Head of caudate nucleus (tissue), 42 donors: ENCODE results near the gene PAX1.

Experiments
- DNase-seq, 42 donors: peaks; one replicate each; pipeline versions ENCODE4 v3.0.0 to v3.0.0-alpha.2; 2020 to 2021; ENCODE audit warnings: mixed read lengths in 7 of 42
- intact Hi-C: fragments of 100-400 bp; cut with DNase I; formaldehyde crosslinking; loops from one replicate; pipeline ENCODE4 v1.15.0; 2022

Gene PAX1

GRCh38 chr20:21715193-21715881 lies 9.9 kb downstream of the PAX1 start:
- intact Hi-C loops, result loop anchor here (5.0 kb wide), 1 partner anchor 597 kb away; no protein-coding TSS in a partner anchor
- no peak for DNase-seq

GRCh38 chr20:21719592-21720214 lies 14.2 kb downstream of the PAX1 start:
- DNase-seq, result peak in 39 of 42 donors; percentile 28 to 91 (median 77)
- intact Hi-C loops, result loop anchor here (5.0 kb wide), 1 partner anchor 593 kb away; no protein-coding TSS in a partner anchor

- intact Hi-C loops, result no loop called here
- no peak for DNase-seq
Observed at GRCh38 chr20:21725892-21726291, 20.4 kb downstream of the PAX1 start.

- intact Hi-C loops, result no loop called here
- no peak for DNase-seq
Observed at GRCh38 chr20:21729316-21729715, 23.9 kb downstream of the PAX1 start.

- DNase-seq, result no peak
- intact Hi-C loops, result no loop called here
Observed at GRCh38 chr20:21739161-21739560, 33.7 kb downstream of the PAX1 start.

- intact Hi-C loops, result no loop called here
- no peak for DNase-seq
Observed at GRCh38 chr20:21739682-21740081, 34.2 kb downstream of the PAX1 start.

GRCh38 chr20:21741266-21741665 lies 35.8 kb downstream of the PAX1 start:
- intact Hi-C loops, result no loop called here
- DNase-seq, result no peak

GRCh38 chr20:21762646-21763045 lies 57.2 kb downstream of the PAX1 start:
- intact Hi-C loops, result no loop called here
- DNase-seq, result no peak

- no peak for DNase-seq
- intact Hi-C loops, result no loop called here
Observed at GRCh38 chr20:21767200-21767738, 61.8 kb downstream of the PAX1 start.

GRCh38 chr20:21767739-21768223 lies 62.3 kb downstream of the PAX1 start:
- DNase-seq, result peak in 27 of 42 donors; percentile 4 to 56 (median 23)
- intact Hi-C loops, result no loop called here
